H1 (cell line): Measurements from ENCODE around the gene DHRS3.

ENCODE experiments used
- CBX8 ChIP-seq: fragments of 300-800, 300-1000 bp; sonication (generic); IDR thresholded peaks from 2 replicates; pipeline ENCODE4 v1.7.1; 2016; ENCODE audit warnings: low read depth, low read length, borderline replicate concordance
- CTCF ChIP-seq, 3 experiments: IDR thresholded peaks; 1 replicate in 2 of 3; 2 replicates in 1 of 3; pipeline versions ENCODE4 v1.5.1 to v1.6.1; 2011; ENCODE audit warnings: low read length in 3 of 3, mild to moderate bottlenecking in 3 of 3, inconsistent platforms in 2 of 3, low read depth in 1 of 3, moderate library complexity in 1 of 3; ENCODE audit not compliant: insufficient read depth in 1 of 3; ENCODE audit errors: control extremely low read depth in 1 of 3
- EP300 ChIP-seq, 2 experiments: IDR thresholded peaks; 1 replicate in 1 of 2; 2 replicates in 1 of 2; pipeline ENCODE4 v1.6.1; 2011 to 2012; ENCODE audit warnings: low read depth in 2 of 2, low read length in 2 of 2, mild to moderate bottlenecking in 2 of 2, borderline replicate concordance in 1 of 2, inconsistent platforms in 1 of 2, moderate library complexity in 1 of 2
- EZH2 ChIP-seq: fragments of 200-600 bp; sonication (generic); IDR thresholded peaks from 2 replicates; pipeline ENCODE4 v1.7.1; 2012; ENCODE audit warnings: low read depth, mild to moderate bottlenecking, moderate library complexity, low read length, inconsistent platforms; ENCODE audit not compliant: severe bottlenecking
- GTF2F1 ChIP-seq: IDR thresholded peaks from 2 replicates; pipeline ENCODE4 v1.6.1; 2012; ENCODE audit warnings: low read depth, low read length, improper control_type of control experiment, borderline replicate concordance
- POLR2A ChIP-seq, 2 experiments: IDR thresholded peaks; 1 replicate in 1 of 2; 2 replicates in 1 of 2; pipeline ENCODE4 v1.6.1; 2011; ENCODE audit warnings: low read depth in 2 of 2, low read length in 2 of 2, mild to moderate bottlenecking in 2 of 2; ENCODE audit errors: control extremely low read depth in 1 of 2
- POLR2AphosphoS5 ChIP-seq: IDR thresholded peaks from 2 replicates; pipeline ENCODE4 v1.6.1; 2011; ENCODE audit warnings: low read depth, low read length
- SRF ChIP-seq: IDR thresholded peaks from 2 replicates; pipeline ENCODE4 v1.6.1; 2011; ENCODE audit warnings: mild to moderate bottlenecking, low read depth, low read length, moderate library complexity
- ZNF274 ChIP-seq: IDR thresholded peaks from 2 replicates; pipeline ENCODE4 v1.7.0; 2012; ENCODE audit warnings: low read length, borderline replicate concordance; ENCODE audit errors: extremely low read depth

GRCh38 chr1:12555411-12556367, 62.3 kb downstream of the DHRS3 start:
- TF ChIP-seq SRF = no peak
- TF ChIP-seq EZH2 = no peak
- no peak for TF ChIP-seq POLR2AphosphoS5
- no peak for TF ChIP-seq CBX8
- TF ChIP-seq ZNF274 = no peak
- TF ChIP-seq GTF2F1 = no peak
- TF ChIP-seq CTCF (IDR thresholded peaks at IDR 0.05; ENCODE audit: control extremely low read depth in 1 of 3, insufficient read depth in 1 of 3, low read depth in 1 of 3, low read length in 3 of 3) = no peak
- TF ChIP-seq EP300 (IDR thresholded peaks at IDR 0.05; ENCODE audit: borderline replicate concordance in 1 of 2, low read depth in 2 of 2, low read length in 2 of 2) = no peak
- TF ChIP-seq POLR2A (IDR thresholded peaks at IDR 0.05; ENCODE audit: control extremely low read depth in 1 of 2, low read depth in 2 of 2, low read length in 2 of 2) = no peak
